OCI-LY1 (cell line): ENCODE data around the gene FBXO47.

ENCODE experiments used
- H2AFZ ChIP-seq: fragments of 200-600 bp; sonication (generic), shearing (Covaris generic); 2 replicates; pipeline ENCODE4 v1.6.0; 2014; ENCODE audit warnings: antibody characterized with exemption, mild to moderate bottlenecking, low read length
- H3F3A ChIP-seq: fragments of 200-600 bp; sonication (generic), shearing (Covaris generic); 2 replicates; pipeline ENCODE4 v1.6.0; 2014; ENCODE audit warnings: mild to moderate bottlenecking, antibody characterized with exemption, low read length, moderate library complexity; ENCODE audit not compliant: insufficient read depth
- H3K27ac ChIP-seq: fragments of 200-600 bp; sonication (generic); 2 replicates; pipeline ENCODE4 v1.5.1; 2014; ENCODE audit warnings: low read length, mixed run types, mild to moderate bottlenecking, low read depth; ENCODE audit not compliant: poor library complexity, severe bottlenecking
- H3K27me3 ChIP-seq: fragments of 200-600 bp; sonication (generic); 2 replicates; pipeline ENCODE4 v1.6.0; 2014; ENCODE audit warnings: antibody characterized with exemption, mild to moderate bottlenecking, low read length, moderate library complexity; ENCODE audit not compliant: insufficient read depth
- H3K36me3 ChIP-seq: fragments of 200-600 bp; sonication (generic); 2 replicates; pipeline ENCODE4 v1.6.1; 2014; ENCODE audit warnings: mild to moderate bottlenecking, antibody characterized with exemption, low read length, moderate library complexity, mixed read lengths; ENCODE audit not compliant: insufficient read depth
- H3K4me1 ChIP-seq: fragments of 200-600 bp; sonication (generic); 2 replicates; pipeline ENCODE4 v1.5.1; 2014; ENCODE audit warnings: mild to moderate bottlenecking, low read length, moderate library complexity; ENCODE audit not compliant: insufficient read depth, severe bottlenecking
- H3K4me2 ChIP-seq: fragments of 200-600 bp; sonication (generic), shearing (Covaris generic); 2 replicates; pipeline ENCODE4 v1.6.1; 2014; ENCODE audit warnings: low read length
- H3K4me3 ChIP-seq: fragments of 200-600 bp; sonication (generic); 2 replicates; pipeline ENCODE4 v1.5.1; 2014; ENCODE audit warnings: low read length, low read depth, mild to moderate bottlenecking, mixed read lengths; ENCODE audit not compliant: poor library complexity, severe bottlenecking
- H3K79me2 ChIP-seq: fragments of 200-600 bp; shearing (Covaris generic); 2 replicates; pipeline ENCODE4 v1.6.1; 2016; ENCODE audit warnings: mixed run types, low read length, mixed read lengths; ENCODE audit not compliant: insufficient read depth
- H3K9ac ChIP-seq: fragments of 200-600 bp; sonication (generic), shearing (Covaris generic); 2 replicates; pipeline ENCODE4 v1.6.1; 2014; ENCODE audit warnings: mild to moderate bottlenecking, low read length, mixed read lengths
- H3K9me2 ChIP-seq: fragments of 200-600 bp; sonication (generic), shearing (Covaris generic); 2 replicates; pipeline ENCODE4 v1.6.1; 2014; ENCODE audit warnings: low read depth, mild to moderate bottlenecking, low read length, mixed read lengths
- H3K9me3 ChIP-seq: fragments of 200-600 bp; shearing (Covaris generic); 2 replicates; pipeline ENCODE4 v1.6.1; 2014; ENCODE audit warnings: low read length, mixed read lengths
- H4K20me1 ChIP-seq: fragments of 200-600 bp; sonication (generic), shearing (Covaris generic); 2 replicates; pipeline ENCODE4 v1.6.0; 2016; ENCODE audit warnings: mild to moderate bottlenecking, low read length; ENCODE audit not compliant: insufficient read depth
- EZH2 ChIP-seq: fragments of 200-600 bp; sonication (generic), shearing (Covaris generic); IDR thresholded peaks from 2 replicates; pipeline ENCODE4 v1.8.0; 2017; ENCODE audit warnings: borderline replicate concordance, mixed run types, mild to moderate bottlenecking, antibody characterized with exemption, low read length, moderate library complexity, mixed read lengths
- TF ChIP-seq, protein P1 (sequence below): fragments of 200-600 bp; sonication (generic), shearing (Covaris generic); IDR thresholded peaks from 2 replicates; pipeline ENCODE4 v1.5.1; 2017; ENCODE audit warnings: mild to moderate bottlenecking, antibody characterized with exemption, low read length, moderate library complexity, mixed read lengths

Gene FBXO47

DNA sequence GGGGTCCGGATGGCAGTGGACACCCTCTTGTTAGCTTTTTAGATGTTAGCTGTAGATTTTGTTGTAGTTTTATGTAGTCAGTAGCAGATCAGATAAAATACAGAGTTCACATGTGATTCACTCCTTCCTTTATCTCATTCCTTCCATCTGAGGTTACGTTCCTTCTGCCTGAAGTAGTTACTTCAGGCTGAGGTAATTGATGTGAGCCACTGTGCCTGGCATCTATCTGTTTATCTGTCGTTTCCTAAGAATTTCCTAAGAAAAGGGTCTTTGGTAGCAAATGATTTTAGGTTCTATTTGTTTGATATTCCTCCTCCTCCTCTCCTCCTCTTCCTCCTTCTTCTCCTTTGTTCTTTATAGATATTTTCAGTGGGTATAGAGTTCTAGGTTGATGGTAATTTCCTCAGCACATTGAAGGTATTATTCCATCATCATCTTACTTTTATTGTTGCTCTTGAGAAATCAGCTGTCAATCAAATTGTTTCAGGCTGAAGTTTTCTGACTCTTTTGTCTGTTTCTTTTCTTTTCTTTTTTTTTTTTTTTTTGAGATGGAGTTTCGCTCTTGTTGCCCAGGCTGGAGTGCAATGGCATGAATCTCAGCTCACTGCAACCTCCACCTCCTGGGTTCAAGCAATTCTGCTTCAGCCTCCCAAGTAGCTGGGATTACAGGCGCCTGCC lies 29.6 kb upstream of the FBXO47 start:
- Histone ChIP-seq H3K36me3 (no peaks in the 10 kb centered on the region; the same call in 1 of the 2 replicates), H3K9ac (no peak overlapping the region), H3K4me1 (no peaks in the 10 kb centered on the region), H3F3A (no peaks in the 10 kb centered on the region), H3K4me2 (no peak overlapping the region), H3K79me2 (no peaks in the 10 kb centered on the region), H3K9me2 (no peaks in the 10 kb centered on the region), H3K27me3 (no peaks in the 10 kb centered on the region; the same call in 1 of the 2 replicates), H3K4me3 (no peak overlapping the region), H3K27ac (no peak overlapping the region), H2AFZ (no peak overlapping the region), H4K20me1 (no peaks in the 10 kb centered on the region), H3K9me3 (peaks cover 9% of the 10 kb centered on the region)
- TF ChIP-seq, protein P1, sequence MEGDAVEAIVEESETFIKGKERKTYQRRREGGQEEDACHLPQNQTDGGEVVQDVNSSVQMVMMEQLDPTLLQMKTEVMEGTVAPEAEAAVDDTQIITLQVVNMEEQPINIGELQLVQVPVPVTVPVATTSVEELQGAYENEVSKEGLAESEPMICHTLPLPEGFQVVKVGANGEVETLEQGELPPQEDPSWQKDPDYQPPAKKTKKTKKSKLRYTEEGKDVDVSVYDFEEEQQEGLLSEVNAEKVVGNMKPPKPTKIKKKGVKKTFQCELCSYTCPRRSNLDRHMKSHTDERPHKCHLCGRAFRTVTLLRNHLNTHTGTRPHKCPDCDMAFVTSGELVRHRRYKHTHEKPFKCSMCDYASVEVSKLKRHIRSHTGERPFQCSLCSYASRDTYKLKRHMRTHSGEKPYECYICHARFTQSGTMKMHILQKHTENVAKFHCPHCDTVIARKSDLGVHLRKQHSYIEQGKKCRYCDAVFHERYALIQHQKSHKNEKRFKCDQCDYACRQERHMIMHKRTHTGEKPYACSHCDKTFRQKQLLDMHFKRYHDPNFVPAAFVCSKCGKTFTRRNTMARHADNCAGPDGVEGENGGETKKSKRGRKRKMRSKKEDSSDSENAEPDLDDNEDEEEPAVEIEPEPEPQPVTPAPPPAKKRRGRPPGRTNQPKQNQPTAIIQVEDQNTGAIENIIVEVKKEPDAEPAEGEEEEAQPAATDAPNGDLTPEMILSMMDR, result no peak
- TF ChIP-seq EZH2, result no peak

DNA sequence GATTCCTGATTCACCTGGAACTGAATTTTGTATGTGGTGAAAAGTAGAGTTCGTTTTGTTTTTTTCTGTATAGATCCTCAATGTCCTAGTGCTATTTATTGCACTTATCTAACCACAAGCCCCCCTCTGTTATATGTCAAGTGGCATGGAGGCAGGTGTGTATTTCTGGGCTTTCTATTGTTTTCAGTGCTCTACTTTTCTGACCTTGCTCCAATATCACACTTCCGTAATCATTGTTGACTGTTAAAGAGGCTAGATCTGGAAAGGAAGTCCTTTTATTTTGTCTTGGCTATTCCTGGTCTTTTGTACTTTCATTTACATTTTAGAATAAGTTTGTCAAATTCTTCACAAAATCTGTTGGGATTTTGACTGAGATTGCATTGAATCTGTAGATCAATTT lies 26.8 kb upstream of the FBXO47 start:
- no peak overlapping the region for H3K27ac ChIP-seq
- no peak for TF ChIP-seq EZH2
- TF ChIP-seq, protein P1, result no peak
- H3K4me3 ChIP-seq, result no peak overlapping the region
- H3K36me3 ChIP-seq, result no peaks in the 10 kb centered on the region; the same call in 1 of the 2 replicates
- no peaks in the 10 kb centered on the region for H3K79me2 ChIP-seq
- no peak overlapping the region for H3K9ac ChIP-seq
- no peaks in the 10 kb centered on the region; the same call in 1 of the 2 replicates for H3K27me3 ChIP-seq
- no peaks in the 10 kb centered on the region for H3K4me1 ChIP-seq
- no peaks in the 10 kb centered on the region for H4K20me1 ChIP-seq
- H3K9me3 ChIP-seq, result peaks cover 9% of the 10 kb centered on the region
- no peaks in the 10 kb centered on the region for H3K9me2 ChIP-seq
- H3F3A ChIP-seq, result no peaks in the 10 kb centered on the region
- no peak overlapping the region for H3K4me2 ChIP-seq
- no peak overlapping the region for H2AFZ ChIP-seq

DNA sequence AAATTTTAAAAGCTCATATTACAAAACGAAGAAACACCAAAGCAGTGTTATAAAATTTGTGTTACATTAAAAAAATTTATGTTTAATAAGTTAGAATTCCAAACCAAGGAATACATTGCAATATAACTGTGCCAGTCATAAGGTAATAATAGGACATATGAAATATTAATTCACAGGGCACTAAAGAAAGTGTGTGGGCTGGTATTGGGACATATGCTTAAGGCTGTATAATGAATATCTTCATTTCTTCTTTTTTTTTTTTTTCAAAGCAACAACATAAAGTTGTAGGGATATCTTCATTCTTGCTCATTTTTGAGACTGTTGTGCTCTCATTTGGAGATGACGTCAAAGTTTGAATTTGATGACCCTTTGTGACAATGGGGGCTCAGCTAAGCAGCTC lies 17.5 kb upstream of the FBXO47 start:
- TF ChIP-seq EZH2, result no peak
- TF ChIP-seq, protein P1, result no peak
- Histone ChIP-seq H3K9me3 (no peaks in the 10 kb centered on the region), H3F3A (no peaks in the 10 kb centered on the region), H3K36me3 (no peaks in the 10 kb centered on the region), H3K79me2 (no peaks in the 10 kb centered on the region), H4K20me1 (no peaks in the 10 kb centered on the region), H3K27ac (no peak overlapping the region), H3K4me3 (no peak overlapping the region), H3K9ac (no peak overlapping the region), H3K27me3 (no peaks in the 10 kb centered on the region), H3K4me1 (no peaks in the 10 kb centered on the region), H3K4me2 (no peak overlapping the region), H2AFZ (no peak overlapping the region), H3K9me2 (no peaks in the 10 kb centered on the region)
